Measurements from ENCODE around the gene NR1H3. TPM values are rescaled to one million over a fixed set of nuclear protein-coding genes. Genes with fewer than 3 reads are reported as not detected.

NR1H3 gene
- total and polyA plus RNA-seq, 10 of the 15 experiments (the other 5 are each of a cell fraction or from before 2014, with no cell fraction given), result 2.6 to 8.9 (median 4.5) TPM

GRCh38 chr11:47248664-47249377 is 9.0 kb upstream of the NR1H3 start, which contains the start of gene ACP2 (continued):
- 0 out of 2 replicates have a peak, but pooled peaks have one; percentile 58 for TF ChIP-seq TCF7 (IDR thresholded peaks at IDR 0.05; ENCODE audit: borderline replicate concordance)
- TF ChIP-seq STAT3 (IDR thresholded peaks at IDR 0.05; ENCODE audit: low read depth, low read length), result no peak
- peak; percentile 76 for TF ChIP-seq SP1 (IDR thresholded peaks at IDR 0.05; ENCODE audit: low read depth, low read length)
- peak; percentile 70 for TF ChIP-seq SMAD5 (IDR thresholded peaks at IDR 0.05; ENCODE audit: low read depth)
- TF ChIP-seq ETV6 (conservative IDR thresholded peaks at IDR 0.05 in 1 of 2, IDR thresholded peaks at IDR 0.05 in 1 of 2; ENCODE audit: borderline replicate concordance in 1 of 2, low read depth in 1 of 2), result peak in 1 of 2 experiments; percentile 52; a peak in 1 of 4 replicates
- peak; percentile 96 for TF ChIP-seq STAT1 (conservative IDR thresholded peaks at IDR 0.05)
- TF ChIP-seq SREBF2 (IDR thresholded peaks at IDR 0.05; ENCODE audit: low read length), result no peak

GRCh38 chr11:47249378-47249715 is 8.4 kb upstream of the NR1H3 start:
- H3K9me3 ChIP-seq (replicated peaks; ENCODE audit: control insufficient read depth, insufficient read depth, low read length), result no peaks in the 10 kb centered on the region
- SMC1A ChIA-PET (ENCODE audit: uncharacterized antibody, unreplicated experiment), result interaction anchor here (0.9 to 3.7 kb wide), 7 partner anchors 9 to 71 kb away, joined by 3 to 36 read pairs (median 6); partner anchors contain the start of genes DDB2 and NR1H3
- H3K4me3 ChIP-seq, result peak overlapping the region; percentile 91
- H2AFZ ChIP-seq (ENCODE audit: control insufficient read depth, low read depth, low read length), result peak overlapping the region; percentile 100
- ATAC-seq (no peak), DNase-seq (ENCODE audit: low read depth, low spot score) (no peak), FAIRE-seq (no peak)
- TF ChIP-seq MAX (IDR thresholded peaks at IDR 0.05; ENCODE audit: low read depth, low read length) (0 out of 2 replicates have a peak, but pooled peaks have one; percentile 3), CREM (IDR thresholded peaks at IDR 0.05; ENCODE audit: low read depth) (no peak), USF2 (IDR thresholded peaks at IDR 0.05; ENCODE audit: borderline replicate concordance, low read depth, low read length) (no peak)
- H3K79me2 ChIP-seq (ENCODE audit: control insufficient read depth, insufficient read depth, low read length), result peaks cover 25% of the 10 kb centered on the region
- in situ Hi-C loops (cut with MboI), result no loop called here
- RAD21 ChIA-PET (ENCODE audit: unreplicated experiment), result interaction anchor here (0.6 to 3.9 kb wide), 10 partner anchors 10 to 177 kb away, joined by 3 to 65 read pairs (median 4); partner anchors contain the start of genes DDB2, PSMC3 and SLC39A13
- peak overlapping the region; percentile 93 for H3K9ac ChIP-seq (ENCODE audit: control insufficient read depth, insufficient read depth, low read length)
- WGBS (ENCODE audit: insufficient coverage, insufficient replicate concordance, low lambda C conversion rate, missing lambda C conversion rate), result 9% methylated on average over 3 of the region's 3 CpGs
- no peaks in the 10 kb centered on the region for H4K20me1 ChIP-seq (ENCODE audit: control insufficient read depth, insufficient read depth)
- H3K27ac ChIP-seq (ENCODE audit: control insufficient read depth, insufficient read depth), result peak overlapping the region; percentile 90
- intact Hi-C loops (cut with micrococcal nuclease; ENCODE audit: unreplicated experiment), result loop anchor here (2.0 kb wide), 1 partner anchor 73 kb away; the partner anchor contains the start of gene ARFGAP2
- POLR2A ChIA-PET, result interaction anchor here (0.6 to 4.8 kb wide), 4 partner anchors 17 to 177 kb away, joined by 4 to 63 read pairs (median 6); partner anchors contain the start of genes DDB2 and PSMC3
- CTCF ChIA-PET, result interaction anchor here (0.6 to 3.4 kb wide), 9 partner anchors 8 to 163 kb away, joined by 3 to 37 read pairs (median 6); partner anchors contain the start of genes ARFGAP2, DDB2, NR1H3 and SLC39A13
- no TSS peak for BruUV-seq (replicated peaks)
- H3K36me3 ChIP-seq (ENCODE audit: control insufficient read depth in 2 of 2, insufficient read depth in 2 of 2, low read length in 1 of 2), result peaks cover 0 to 5% of the 10 kb centered on the region in 2 experiments; a peak in 2 of 4 replicates
- peak overlapping the region; percentile 88 for H3K4me2 ChIP-seq (ENCODE audit: control insufficient read depth, insufficient read depth)
- H3K4me1 ChIP-seq (ENCODE audit: control insufficient read depth, insufficient read depth, low read length), result peaks cover 8% of the 10 kb centered on the region
- no peaks in the 10 kb centered on the region for H3K27me3 ChIP-seq (replicated peaks in 1 of 2; ENCODE audit: control insufficient read depth in 2 of 2, insufficient read depth in 2 of 2, low read length in 1 of 2)

Measured in GM12878 (cell line).